GM12864 (cell line): Measurements from ENCODE around the gene P2RX6.

Source experiments
- DNase-seq: peaks from one replicate; pipeline ENCODE4 v3.0.0-alpha.2; 2011; ENCODE audit warnings: low read depth
- H3K4me3 ChIP-seq: 2 replicates; pipeline ENCODE4 v1.5.1; 2011; ENCODE audit warnings: mild to moderate bottlenecking, low read depth, low read length, control low read depth
- TF ChIP-seq, protein P1 (sequence below): IDR thresholded peaks from 2 replicates; pipeline ENCODE4 v1.5.1; 2011; ENCODE audit warnings: low read depth, mild to moderate bottlenecking, moderate library complexity, low read length, control low read depth, inconsistent platforms; ENCODE audit errors: missing control alignments

The P2RX6 gene

DNA sequence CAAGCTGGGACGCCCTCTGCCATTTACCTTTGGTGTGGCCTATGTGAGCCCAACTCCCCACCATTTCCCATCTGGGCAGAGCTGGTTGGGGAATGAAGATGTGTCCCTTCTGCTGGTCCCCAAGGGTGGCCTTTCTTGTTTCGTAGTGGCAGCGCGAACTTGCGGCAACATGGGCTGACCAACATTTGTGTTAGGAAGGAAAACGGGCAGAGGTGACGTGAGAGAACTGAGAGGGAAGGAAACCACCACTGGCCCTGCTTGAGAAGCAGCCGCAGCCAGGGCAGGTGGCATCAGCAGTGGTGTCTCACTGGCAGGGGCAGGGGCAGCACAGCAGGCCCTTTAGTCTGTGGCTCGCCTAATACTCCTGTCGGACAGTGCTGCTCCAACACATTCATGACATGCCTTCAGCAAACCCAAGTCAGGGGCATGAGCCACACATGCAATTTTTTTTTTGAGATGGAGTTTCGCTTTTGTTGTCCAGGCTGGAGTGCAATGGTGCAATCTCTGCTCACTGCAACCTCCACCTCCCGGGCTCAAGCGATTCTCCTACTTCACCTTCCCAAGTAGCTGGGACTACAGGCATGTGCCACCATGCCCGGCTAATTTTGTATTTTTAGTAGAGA lies 60.7 kb downstream of the P2RX6 start:
- TF ChIP-seq, protein P1, sequence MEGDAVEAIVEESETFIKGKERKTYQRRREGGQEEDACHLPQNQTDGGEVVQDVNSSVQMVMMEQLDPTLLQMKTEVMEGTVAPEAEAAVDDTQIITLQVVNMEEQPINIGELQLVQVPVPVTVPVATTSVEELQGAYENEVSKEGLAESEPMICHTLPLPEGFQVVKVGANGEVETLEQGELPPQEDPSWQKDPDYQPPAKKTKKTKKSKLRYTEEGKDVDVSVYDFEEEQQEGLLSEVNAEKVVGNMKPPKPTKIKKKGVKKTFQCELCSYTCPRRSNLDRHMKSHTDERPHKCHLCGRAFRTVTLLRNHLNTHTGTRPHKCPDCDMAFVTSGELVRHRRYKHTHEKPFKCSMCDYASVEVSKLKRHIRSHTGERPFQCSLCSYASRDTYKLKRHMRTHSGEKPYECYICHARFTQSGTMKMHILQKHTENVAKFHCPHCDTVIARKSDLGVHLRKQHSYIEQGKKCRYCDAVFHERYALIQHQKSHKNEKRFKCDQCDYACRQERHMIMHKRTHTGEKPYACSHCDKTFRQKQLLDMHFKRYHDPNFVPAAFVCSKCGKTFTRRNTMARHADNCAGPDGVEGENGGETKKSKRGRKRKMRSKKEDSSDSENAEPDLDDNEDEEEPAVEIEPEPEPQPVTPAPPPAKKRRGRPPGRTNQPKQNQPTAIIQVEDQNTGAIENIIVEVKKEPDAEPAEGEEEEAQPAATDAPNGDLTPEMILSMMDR = no peak

GRCh38 chr22:21076912-21077625 lies 62.1 kb downstream of the P2RX6 start:
- TF ChIP-seq, protein P1 = no peak
- no peak for DNase-seq
- no peak overlapping the region for H3K4me3 ChIP-seq

More for the DNA sequence above, 60.7 kb downstream of the P2RX6 start:
- no peak for DNase-seq
- H3K4me3 ChIP-seq = no peak overlapping the region
